HepG2 (cell line): ENCODE results near the gene EMCN. TPM values are rescaled to one million over a fixed set of nuclear protein-coding genes. Genes with fewer than 3 reads are reported as not detected.

Experiments
- ATAC-seq: fragments of 200-7000 bp; cut with Tn5 transposase; 3 replicates; pipeline ENCODE4 v1.9.1; 2020; ENCODE audit warnings: mild to moderate bottlenecking, moderate library complexity
- BruUV-seq: library from RNA; stranded (reverse); fragments of 400-500 nt; replicated peaks from 2 replicates; lab custom pipeline; 2021; lab: Mats Ljungman, UMichigan
- CTCF ChIA-PET: fragments of 300-600 bp; formaldehyde crosslinking; extraction: SDS; loops from one replicate; lab custom pipeline; 2021; ENCODE audit warnings: low total read pairs, inconsistent platforms, low intra/inter-chr PET ratio; lab: Yijun Ruan, JAX
- POLR2A ChIA-PET: fragments of 350-600 bp; sonication (Branson Sonifier 250); formaldehyde crosslinking; loops from one replicate; lab custom pipeline; 2020; ENCODE audit warnings: antibody characterized with exemption, inconsistent platforms; lab: Yijun Ruan, JAX
- DNase-seq: peaks from one replicate; pipeline ENCODE4 v3.0.0-alpha.2; 2015; ENCODE audit warnings: low spot score
- FAIRE-seq: peaks from 3 replicates; lab custom pipeline; 2011; peaks lifted over from hg19 to GRCh38; lab: Jason Lieb, UNC
- H2AFZ ChIP-seq: one replicate; pipeline ENCODE4 v1.6.1; 2011; ENCODE audit warnings: low read length, inconsistent platforms
- H3K27ac ChIP-seq: fragments of 300-600 bp; 3 replicates; pipeline ENCODE4 v1.8.0; 2011; ENCODE audit warnings: mixed run types, mild to moderate bottlenecking, mixed read lengths, low read length, inconsistent platforms; ENCODE audit not compliant: insufficient read depth; ENCODE audit errors: extremely low read length
- H3K27me3 ChIP-seq, 2 experiments: fragments of 200-600 bp in 1 of 2; 2 replicates in 1 of 2; 3 replicates in 1 of 2; pipeline versions ENCODE4 v1.6.0 to v1.8.0; 2011; ENCODE audit warnings: low read length in 2 of 2, mild to moderate bottlenecking in 2 of 2, moderate library complexity in 2 of 2, inconsistent platforms in 1 of 2; ENCODE audit not compliant: insufficient read depth in 2 of 2, control insufficient read depth in 1 of 2
- H3K36me3 ChIP-seq, 2 experiments: fragments of 200-600 bp in 1 of 2; replicated peaks in 1 of 2; 2 replicates in 1 of 2; 3 replicates in 1 of 2; pipeline versions ENCODE4 v1.5.1 to v1.8.0; 2011; ENCODE audit warnings: low read length in 2 of 2, inconsistent platforms in 1 of 2; ENCODE audit not compliant: insufficient read depth in 2 of 2, control insufficient read depth in 1 of 2
- H3K4me1 ChIP-seq: 2 replicates; pipeline ENCODE4 v1.5.1; 2012; ENCODE audit warnings: low read length, inconsistent platforms; ENCODE audit not compliant: insufficient read depth
- H3K4me2 ChIP-seq: 2 replicates; pipeline ENCODE4 v1.6.0; 2011; ENCODE audit warnings: low read depth, low read length, inconsistent platforms
- H3K4me3 ChIP-seq, 3 experiments: fragments of 200-600 bp in 1 of 3; sonication (generic), shearing (Covaris generic) in 1 of 3; replicated peaks in 1 of 3; 2 replicates each; pipeline ENCODE4 v1.5.1; 2011 to 2016; ENCODE audit warnings: low read length in 3 of 3, inconsistent platforms in 2 of 3, low read depth in 2 of 3, mild to moderate bottlenecking in 2 of 3, control low read depth in 1 of 3, mixed read lengths in 1 of 3; ENCODE audit not compliant: insufficient read depth in 1 of 3
- H3K79me2 ChIP-seq: one replicate; pipeline ENCODE4 v1.6.1; 2011; ENCODE audit warnings: low read length, inconsistent platforms; ENCODE audit not compliant: insufficient read depth
- H3K9ac ChIP-seq: 2 replicates; pipeline ENCODE4 v1.6.0; 2011; ENCODE audit warnings: mild to moderate bottlenecking, low read depth, low read length, inconsistent platforms; ENCODE audit not compliant: insufficient read depth
- H3K9me3 ChIP-seq: 2 replicates; pipeline ENCODE4 v1.5.1; 2012; ENCODE audit warnings: mild to moderate bottlenecking, low read length
- H4K20me1 ChIP-seq: 2 replicates; pipeline ENCODE4 v1.6.0; 2011; ENCODE audit warnings: inconsistent platforms, mild to moderate bottlenecking, low read length, moderate library complexity; ENCODE audit not compliant: insufficient read depth
- ELF4 ChIP-seq: sonication (generic); formaldehyde crosslinking; IDR thresholded peaks from 2 replicates; pipeline ENCODE4 v1.5.0; 2020; ENCODE audit warnings: missing genetic modification reagents, mild to moderate bottlenecking, moderate library complexity, borderline replicate concordance
- FOSL1 ChIP-seq: sonication (generic); formaldehyde crosslinking; IDR thresholded peaks from 2 replicates; pipeline ENCODE4 v1.9.0; 2021; ENCODE audit warnings: missing genetic modification reagents, borderline replicate concordance
- KLF16 ChIP-seq, 2 experiments: sonication (generic) in 1 of 2; formaldehyde crosslinking in 1 of 2; IDR thresholded peaks; 2 replicates each; pipeline versions ENCODE4 v1.6.1 to v1.8.0; 2016 to 2023; ENCODE audit warnings: missing genetic modification reagents in 2 of 2, missing compliant biosample characterization in 1 of 2
- PHF8 ChIP-seq: sonication (generic); formaldehyde crosslinking; IDR thresholded peaks from 2 replicates; pipeline ENCODE4 v1.5.0; 2020; ENCODE audit warnings: missing genetic modification reagents
- SNAI1 ChIP-seq: sonication (generic); formaldehyde crosslinking; IDR thresholded peaks from 2 replicates; pipeline ENCODE4 v1.5.0; 2020; ENCODE audit warnings: mild to moderate bottlenecking, missing genetic modification reagents, borderline replicate concordance
- ZFP36L1 ChIP-seq: sonication (generic); formaldehyde crosslinking; IDR thresholded peaks from 2 replicates; pipeline ENCODE4 v1.8.0; 2022; ENCODE audit warnings: mild to moderate bottlenecking, missing genetic modification reagents, moderate library complexity
- ZMAT5 ChIP-seq: sonication (generic); formaldehyde crosslinking; IDR thresholded peaks from 2 replicates; pipeline ENCODE4 v1.5.0; 2020; ENCODE audit warnings: mild to moderate bottlenecking, low read depth, missing genetic modification reagents, borderline replicate concordance
- ZNF337 ChIP-seq: sonication (generic); formaldehyde crosslinking; IDR thresholded peaks from 2 replicates; pipeline ENCODE4 v1.5.1; 2020; ENCODE audit warnings: missing genetic modification reagents, low read depth, mild to moderate bottlenecking, borderline replicate concordance
- ZNF615 ChIP-seq: sonication (generic); formaldehyde crosslinking; IDR thresholded peaks from 2 replicates; pipeline ENCODE4 v1.5.0; 2020; ENCODE audit warnings: mild to moderate bottlenecking, missing genetic modification reagents, borderline replicate concordance
- ZNF749 ChIP-seq: sonication (generic); formaldehyde crosslinking; IDR thresholded peaks from 2 replicates; pipeline ENCODE4 v1.8.0; 2022; ENCODE audit warnings: mild to moderate bottlenecking, missing genetic modification reagents, moderate library complexity, borderline replicate concordance
- ZSCAN5A ChIP-seq: sonication (generic); formaldehyde crosslinking; IDR thresholded peaks from 2 replicates; pipeline ENCODE4 v1.8.0; 2022; ENCODE audit warnings: mild to moderate bottlenecking, missing genetic modification reagents, borderline replicate concordance
- WGBS: methylation state at CpG from one replicate; pipeline ENCODE4 v1.1.6; 2017; ENCODE audit warnings: low lambda C conversion rate; 5-methylcytosine and 5-hydroxymethylcytosine counted together
- in situ Hi-C: cut with HindIII; loops from 2 replicates; pipeline ENCODE4 v1.10.0; 2017; ENCODE audit warnings: low pct_unique_long_range_greater_than_20kb; ENCODE audit not compliant: extremely low pct_ligation_motif_present
- intact Hi-C: fragments of 100-400 bp; cut with micrococcal nuclease; formaldehyde crosslinking; loops from one replicate; pipeline ENCODE4 v1.10.0; 2022; ENCODE audit not compliant: unreplicated experiment
- polyA plus RNA-seq, 8 experiments: library from polyadenylated mRNA; depleted of rRNA in 3 of 8; stranded (reverse) in 7 of 8; unstranded in 1 of 8; fragments of >200 nt; fragmentation: Illumina TruSeq in 4 of 8; extraction: Trizol in 4 of 8; gene quantifications; 2 replicates each; pipeline versions ENCODE4 v1.2.1 to v1.2.3, GENCODE V29; 2011 to 2016; ENCODE audit warnings: low read depth in 4 of 8, missing spikeins in 1 of 8, mixed read lengths in 1 of 8; ENCODE audit not compliant: insufficient read depth in 1 of 8
- total RNA-seq, 5 experiments: library from RNA; depleted of rRNA; stranded (reverse); fragments of >200 nt; fragmentation: Illumina TruSeq; extraction: Trizol; gene quantifications; 2 replicates each; pipeline ENCODE4 v1.2.3, GENCODE V29; 2016; ENCODE audit warnings: low read depth in 1 of 5

Gene EMCN
- total and polyA plus RNA-seq, 2 of the 13 experiments (the other 11 are each of a cell fraction or from before 2014, with no cell fraction given): not detected

GRCh38 chr4:100508691-100509090 lies 9.1 kb downstream of the EMCN start:
- POLR2A ChIA-PET: no interaction called here
- Histone ChIP-seq H3K9me3 (no peaks in the 10 kb centered on the region), H3K4me2 (no peak overlapping the region), H3K9ac (no peak overlapping the region), H3K27ac (no peak overlapping the region), H2AFZ (no peak overlapping the region), H3K27me3 (no peaks in the 10 kb centered on the region), H3K79me2 (no peaks in the 10 kb centered on the region), H3K4me1 (no peaks in the 10 kb centered on the region), H3K36me3 (no peaks in the 10 kb centered on the region), H4K20me1 (no peaks in the 10 kb centered on the region), H3K4me3 (no peak overlapping the region)
- CTCF ChIA-PET: no interaction called here
- 0% methylated on average over 3 of the region's 3 CpGs for WGBS
- in situ Hi-C loops: no loop called here
- FAIRE-seq (no peak), DNase-seq (no peak), ATAC-seq (no peak)
- no TSS peak for BruUV-seq
- intact Hi-C loops: no loop called here
- TF ChIP-seq PHF8 (no peak), ZNF749 (CRISPR knock-in tag) (no peak), KLF16 (CRISPR knock-in tag; IDR thresholded peaks at IDR 0.05) (no peak), FOSL1 (CRISPR knock-in tag) (no peak), SNAI1 (CRISPR knock-in tag) (no peak), ZNF337 (CRISPR knock-in tag) (no peak), ZFP36L1 (no peak), ZMAT5 (CRISPR knock-in tag) (no peak), ZSCAN5A (CRISPR knock-in tag) (no peak), ZNF615 (no peak), ELF4 (CRISPR knock-in tag) (no peak)
